Heart right ventricle (tissue), 16 donors: ENCODE data around the gene KIAA0930. TPM values are rescaled to one million over a fixed set of nuclear protein-coding genes. Genes with fewer than 3 reads are reported as not detected.
"Not testable (repeated sequence)": the region's sequence is repeated elsewhere in the genome, so short reads cannot be mapped to it uniquely, and the experiment has no call there.

Experiments used
- ATAC-seq, 8 donors: fragments of 200-7000 bp; cut with Tn5 transposase; one replicate each; pipeline ENCODE4 v1.9.1; 2020; ENCODE audit warnings: mild to moderate bottlenecking in 8 of 8, moderate library complexity in 8 of 8, moderate number of reproducible peaks in 1 of 8
- DNase-seq, 2 donors: peaks; one replicate each; pipeline ENCODE4 v3.0.0-alpha.2; 2020
- H3K27ac ChIP-seq, 10 donors: fragments of 200-600 bp; sonication (generic) in 2 of 10; one replicate each; pipeline versions ENCODE4 v1.5.0 to v1.8.0; 2020 to 2022; ENCODE audit warnings: mild to moderate bottlenecking in 3 of 10
- H3K27me3 ChIP-seq, 7 donors: fragments of 200-600 bp; one replicate each; pipeline ENCODE4 v1.8.0; 2021 to 2022; ENCODE audit warnings: mild to moderate bottlenecking in 2 of 7
- H3K36me3 ChIP-seq, 9 donors: fragments of 200-600 bp; sonication (generic) in 1 of 9; one replicate each; pipeline versions ENCODE4 v1.5.0 to v1.8.0; 2020 to 2022; ENCODE audit warnings: mild to moderate bottlenecking in 2 of 9
- H3K4me1 ChIP-seq, 9 donors: fragments of 200-600 bp; sonication (generic) in 1 of 9; one replicate each; pipeline versions ENCODE4 v1.5.0 to v1.8.0; 2020 to 2022; ENCODE audit warnings: mild to moderate bottlenecking in 4 of 9
- H3K4me3 ChIP-seq, 10 donors: fragments of 200-600 bp; sonication (generic) in 2 of 10; one replicate each; pipeline versions ENCODE4 v1.5.0 to v1.8.0; 2020 to 2022; ENCODE audit warnings: mild to moderate bottlenecking in 7 of 10, moderate library complexity in 2 of 10
- H3K9me3 ChIP-seq, 11 donors: fragments of 200-600 bp in 10 of 11; sonication (generic) in 2 of 11; one replicate each; pipeline versions ENCODE4 v1.5.0 to v1.8.0; 2013 to 2022; ENCODE audit warnings: mild to moderate bottlenecking in 2 of 11, control low read depth in 1 of 11, moderate library complexity in 1 of 11
- CTCF ChIP-seq, 9 donors: fragments of 200-600 bp; sonication (generic) in 2 of 9; IDR thresholded peaks; one replicate each; pipeline versions ENCODE4 v1.5.0 to v1.8.0; 2021 to 2022; ENCODE audit warnings: antibody characterized with exemption in 9 of 9, mild to moderate bottlenecking in 5 of 9, moderate library complexity in 1 of 9
- WGBS, 2 donors: extraction: QIAGEN DNeasy Blood & Tissue Kit; methylation state at CpG; one replicate each; pipeline ENCODE4 v1.1.7; 2013; ENCODE audit warnings: inconsistent platforms in 1 of 2; 5-methylcytosine and 5-hydroxymethylcytosine counted together
- intact Hi-C, 10 donors: fragments of 100-400 bp; cut with DNase I; formaldehyde crosslinking; loops; one replicate each; pipeline versions ENCODE4 v1.11.1 to v1.14.2; 2022
- polyA plus RNA-seq, 2 donors: library from polyadenylated mRNA; stranded (reverse); fragments of 200-250 nt; gene quantifications; one replicate each; pipeline ENCODE4 v1.2.3, GENCODE V29; 2013
- total RNA-seq, 10 donors: library from RNA; stranded (reverse); fragmentation: NEBNext Ultra II Directional in 3 of 10; extraction: Animal tissue kit (Norgen Biotek cat#: 25700) in 3 of 10; gene quantifications; one replicate each; pipeline versions ENCODE4 v1.2.1 to v1.2.4, GENCODE V29; 2021 to 2023
- donor health status: Arrhythmogenic right ventricular cardiomyopathy.
- donor health status: ischemic (EF 13 %, LVEDD 7.1; RV severe dilation, severe dysfunction).
- donor health status: healthy with polysubstance abuse.
- donor health status: DM: no; HTN: yes; CAD: no.
- donor health status: DM: no; HTN: no; CAD: no.
- donor health status: ischemic (EF 25% LVEDD 6.9; RV normal size, moderate dysfunction).
- donor health status: ischemic (EF 25% LVEDD 5.7; RV mildly dilated, moderate dysfunction).
- donor health status: healthy.
- donor health status: DM: yes; HTN: yes; CAD: no.
- donor health status: Ischemic cardiomyopathy.
- donor health status: ischemic (EF 35%, LVEDD 5.7; RV mildly dilated, moderate dysfunction).
- donor health status: nonischemic (EF 11% LVEDD 7.7; RV severe dilation, severe dysfunction).
- donor health status: DM: yes; HTN: yes; CAD: no.
- donor health status: PGD.
- donor health status: ischemic (EF 29% LVEDD 5.4; RV normal size, mild dysfunction).
- donor health status: nonischemic (EF 23%, LVEDD 6.1; RV moderate dilation, normal function).

KIAA0930 gene
- total and polyA plus RNA-seq, 12 donors = 9.1 to 48.3 (median 16.3) TPM

DNA sequence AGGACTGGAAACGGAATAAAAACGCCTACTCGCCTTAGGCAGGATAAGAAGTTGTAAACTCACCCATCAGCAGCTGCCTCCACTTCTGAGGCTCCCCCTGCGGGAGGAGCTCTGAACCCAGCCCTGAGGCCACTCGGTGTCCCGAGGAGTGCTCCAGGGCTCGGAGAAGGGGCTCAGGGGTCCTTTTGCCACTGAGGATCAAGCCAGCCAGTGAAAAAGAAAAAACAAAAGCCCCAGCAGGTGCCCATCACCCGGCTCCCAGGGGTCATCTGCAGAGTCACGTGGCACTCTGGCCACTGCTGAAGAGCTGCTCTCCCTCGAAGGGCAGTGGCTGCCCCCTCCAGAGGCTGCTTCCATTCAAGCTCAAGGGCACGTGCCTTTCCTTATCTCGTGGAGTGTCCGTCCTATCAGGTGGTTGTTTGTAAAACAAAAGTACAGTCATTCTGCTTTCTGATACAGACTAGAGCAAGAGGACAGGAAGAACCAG lies 48.0 kb downstream of the KIAA0930 start:
- H3K4me3 ChIP-seq = no peak overlapping the region
- H3K9me3 ChIP-seq = no peaks in the 10 kb centered on the region
- TF ChIP-seq CTCF (IDR thresholded peaks at IDR 0.05) = peak in 1 of 9 donors; percentile 12
- WGBS, 2 donors = 41 to 44% methylated on average over 13 of the region's 13 CpGs
- ATAC-seq = peak in 2 of 8 donors; percentile 24 to 28
- H3K36me3 ChIP-seq = peaks cover 0 to 56% (median 0%) of the 10 kb centered on the region in 9 donors
- no peak overlapping the region for H3K27ac ChIP-seq
- H3K27me3 ChIP-seq = no peaks in the 10 kb centered on the region
- intact Hi-C loops = no loop called here
- H3K4me1 ChIP-seq = peaks cover 0 to 9% (median 0%) of the 10 kb centered on the region in 9 donors
- DNase-seq = no peak

DNA sequence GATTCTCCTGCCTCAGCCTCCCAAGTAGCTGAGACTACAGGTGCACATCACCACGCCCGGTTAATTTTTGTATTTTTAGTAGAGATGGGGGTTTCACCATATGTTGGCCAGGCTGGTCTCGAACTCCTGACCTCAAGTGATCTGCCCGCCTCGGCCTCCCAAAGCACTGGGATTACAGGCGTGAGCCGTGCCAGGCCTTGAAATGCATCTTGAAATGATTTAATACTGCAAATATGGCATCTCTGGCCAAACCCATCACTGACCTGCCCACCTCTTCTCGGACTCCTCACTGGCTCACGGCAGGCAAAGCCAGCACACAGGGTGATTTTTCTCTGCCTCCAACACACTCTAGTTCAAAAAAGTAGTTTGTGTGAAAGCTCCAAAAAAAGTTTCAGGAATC lies 48.9 kb downstream of the KIAA0930 start:
- ATAC-seq, H3K9me3 ChIP-seq, H3K27me3 ChIP-seq, intact Hi-C loops, H3K4me1 ChIP-seq, H3K27ac ChIP-seq, H3K4me3 ChIP-seq, DNase-seq: not testable (repeated sequence)
- 85 to 89% methylated on average over 9 of the region's 9 CpGs for WGBS, 2 donors
- peaks cover 0 to 53% (median 0%) of the 10 kb centered on the region in 9 donors for H3K36me3 ChIP-seq

DNA sequence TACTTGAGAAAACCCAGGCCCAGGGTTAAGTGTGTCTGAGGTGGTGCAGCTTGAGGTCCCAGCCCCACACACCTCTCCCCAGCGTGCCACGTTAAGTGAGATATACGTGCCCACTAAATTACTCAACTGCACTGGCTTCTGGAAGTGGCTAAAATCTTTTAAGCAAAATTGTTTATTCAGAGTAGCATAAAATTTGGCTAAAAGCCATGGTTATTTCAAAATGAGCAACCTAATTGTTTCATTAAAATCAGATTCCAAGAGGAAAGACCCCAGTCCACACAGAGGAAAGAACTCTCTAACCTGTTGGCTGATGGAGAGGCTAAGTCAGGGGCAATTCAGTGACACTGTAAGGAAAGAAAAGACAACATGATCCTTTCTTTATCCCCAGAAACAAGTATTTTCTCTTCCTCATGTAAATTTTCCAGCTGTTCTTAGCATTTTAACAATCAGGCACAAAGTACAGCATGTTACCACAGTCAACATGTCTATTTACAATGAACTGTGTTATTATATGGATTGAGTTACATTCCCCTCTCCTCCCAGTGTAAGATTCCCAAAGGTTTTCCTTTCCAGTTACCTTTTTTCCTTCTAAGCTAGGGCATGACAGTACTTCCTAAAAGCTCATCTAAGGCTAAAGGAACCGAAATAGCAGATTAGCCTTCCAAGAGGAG lies 50.4 kb downstream of the KIAA0930 start:
- ATAC-seq (no peak), DNase-seq (no peak)
- Histone ChIP-seq H3K36me3 (peaks cover 0 to 53% (median 0%) of the 10 kb centered on the region in 9 donors), H3K4me3 (no peak overlapping the region), H3K27me3 (no peaks in the 10 kb centered on the region), H3K27ac (no peak overlapping the region), H3K9me3 (no peaks in the 10 kb centered on the region), H3K4me1 (peaks cover 0 to 9% (median 0%) of the 10 kb centered on the region in 9 donors)
- intact Hi-C loops = no loop called here
- WGBS, 2 donors = 79 to 87% methylated on average over 4 of the region's 4 CpGs
- no peak for TF ChIP-seq CTCF (IDR thresholded peaks at IDR 0.05)

DNA sequence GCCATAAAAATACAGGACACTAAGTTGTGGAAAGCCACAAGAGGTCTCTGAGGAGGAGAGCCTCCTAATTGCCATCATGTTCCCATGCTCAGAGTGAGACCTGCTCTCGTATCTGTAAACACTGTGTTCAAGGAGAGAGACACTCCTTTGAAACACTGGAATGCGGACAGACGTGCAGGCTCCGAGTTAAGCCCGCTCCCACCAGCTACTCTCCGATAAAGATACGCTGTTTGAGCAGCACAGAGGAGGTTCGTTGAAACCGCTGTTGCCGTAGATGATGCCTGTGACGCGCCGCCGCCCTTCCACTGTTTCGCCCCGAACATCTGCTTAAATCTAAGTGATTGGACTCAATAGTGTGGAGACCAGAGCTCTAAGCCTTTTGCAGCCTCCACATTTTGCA lies 51.9 kb downstream of the KIAA0930 start:
- H3K4me1 ChIP-seq = peaks cover 0 to 9% (median 0%) of the 10 kb centered on the region in 9 donors
- TF ChIP-seq CTCF (IDR thresholded peaks at IDR 0.05) = no peak
- no peaks in the 10 kb centered on the region for H3K27me3 ChIP-seq
- H3K27ac ChIP-seq = no peak overlapping the region
- intact Hi-C loops = no loop called here
- 68 to 72% methylated on average over 16 of the region's 16 CpGs for WGBS, 2 donors
- ATAC-seq (no peak), DNase-seq (no peak)
- H3K4me3 ChIP-seq = no peak overlapping the region
- H3K9me3 ChIP-seq = no peaks in the 10 kb centered on the region
- H3K36me3 ChIP-seq = peaks cover 0 to 61% (median 5%) of the 10 kb centered on the region in 9 donors

DNA sequence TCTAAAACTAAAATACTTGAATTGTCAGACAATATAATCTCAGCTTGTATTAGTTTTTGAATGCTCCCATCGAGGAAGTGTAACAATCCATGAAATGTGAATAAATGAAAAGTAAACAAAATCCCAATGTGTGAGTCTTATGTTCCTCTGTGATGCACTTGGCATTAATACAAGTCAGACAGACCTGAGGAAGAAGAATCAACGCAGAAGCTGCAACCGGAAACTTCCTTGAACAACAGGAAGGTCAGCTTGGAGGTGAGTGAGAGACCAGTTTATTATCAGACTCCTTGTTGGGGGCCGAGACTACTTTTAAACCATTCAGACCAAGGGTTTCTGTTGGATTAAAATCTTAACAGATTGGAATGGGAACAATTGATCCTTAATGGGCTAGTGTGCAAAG lies 52.8 kb downstream of the KIAA0930 start:
- H3K4me3 ChIP-seq = no peak overlapping the region
- DNase-seq (no peak), ATAC-seq (no peak)
- H3K36me3 ChIP-seq = peaks cover 0 to 70% (median 14%) of the 10 kb centered on the region in 9 donors
- WGBS, 2 donors = 58 to 69% methylated on average over 4 of the region's 4 CpGs
- intact Hi-C loops = no loop called here
- no peaks in the 10 kb centered on the region for H3K9me3 ChIP-seq
- peaks cover 0 to 6% (median 0%) of the 10 kb centered on the region in 9 donors for H3K4me1 ChIP-seq
- no peaks in the 10 kb centered on the region for H3K27me3 ChIP-seq
- no peak overlapping the region for H3K27ac ChIP-seq
- no peak for TF ChIP-seq CTCF (IDR thresholded peaks at IDR 0.05)
